GM21717 (cell line): ENCODE measurements around the gene LRRC4C.
"Not testable (repeated sequence)": the region's sequence is repeated elsewhere in the genome, so short reads cannot be mapped to it uniquely, and the experiment has no call there.

Experiments used
- ATAC-seq: cut with Tn5 transposase; IDR thresholded peaks from one replicate; pipeline ENCODE4 v1.9.1; 2021; ENCODE audit warnings: mild to moderate bottlenecking, moderate library complexity; ENCODE audit not compliant: unreplicated experiment

LRRC4C gene

GRCh38 chr11:41042688-41043087 is 416.8 kb downstream of the LRRC4C start:
- ATAC-seq: no peak

DNA sequence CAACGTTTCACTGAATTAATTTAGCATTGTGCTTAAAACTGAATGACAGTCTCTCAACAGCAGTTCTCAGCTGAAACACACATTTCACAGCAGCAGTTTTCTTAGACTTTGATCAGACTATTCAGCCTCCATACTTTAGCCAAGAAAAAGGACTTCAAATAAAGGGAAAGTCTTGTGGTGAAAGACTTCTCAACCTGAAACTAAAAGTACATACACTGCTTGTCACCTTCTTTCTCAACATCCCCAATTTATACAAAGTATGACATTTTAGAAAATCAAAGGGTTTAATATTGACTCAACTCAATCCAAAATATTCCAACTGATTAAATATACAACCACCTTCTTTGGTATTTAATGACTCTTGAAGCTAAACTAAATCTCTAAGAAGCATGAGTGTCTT is 419.0 kb downstream of the LRRC4C start:
- no peak for ATAC-seq

- no peak for ATAC-seq
Observed at GRCh38 chr11:41039592-41039991, 419.9 kb downstream of the LRRC4C start.

DNA sequence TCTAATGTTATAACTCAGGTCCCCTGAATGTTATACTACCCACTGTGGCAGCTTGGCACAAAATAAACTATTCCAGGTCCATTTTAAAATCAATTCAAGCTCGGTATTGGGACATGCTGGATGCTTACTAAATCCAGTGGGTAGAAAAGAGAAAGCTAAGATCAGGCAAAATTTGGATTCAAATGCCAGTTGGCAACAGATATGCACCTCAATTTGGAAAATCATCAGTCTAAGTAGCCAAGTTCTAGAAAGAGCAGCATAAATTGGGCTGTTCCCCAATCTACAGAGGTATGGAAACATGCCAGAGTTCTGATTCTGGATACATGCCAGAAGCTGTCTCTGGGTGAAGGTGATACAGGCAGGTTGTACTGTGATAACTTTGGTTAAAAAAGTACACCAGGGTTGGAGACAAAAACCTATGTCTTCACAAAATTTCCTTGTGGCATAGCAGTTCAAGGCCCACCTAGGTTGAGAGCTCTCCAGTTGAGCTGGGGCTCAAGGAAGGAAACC is 427.8 kb downstream of the LRRC4C start:
- no peak for ATAC-seq

- ATAC-seq: no peak
Observed at GRCh38 chr11:41020259-41020658, 439.2 kb downstream of the LRRC4C start.

- ATAC-seq: not testable (repeated sequence)
Observed at GRCh38 chr11:41019666-41020065, 439.8 kb downstream of the LRRC4C start.

DNA sequence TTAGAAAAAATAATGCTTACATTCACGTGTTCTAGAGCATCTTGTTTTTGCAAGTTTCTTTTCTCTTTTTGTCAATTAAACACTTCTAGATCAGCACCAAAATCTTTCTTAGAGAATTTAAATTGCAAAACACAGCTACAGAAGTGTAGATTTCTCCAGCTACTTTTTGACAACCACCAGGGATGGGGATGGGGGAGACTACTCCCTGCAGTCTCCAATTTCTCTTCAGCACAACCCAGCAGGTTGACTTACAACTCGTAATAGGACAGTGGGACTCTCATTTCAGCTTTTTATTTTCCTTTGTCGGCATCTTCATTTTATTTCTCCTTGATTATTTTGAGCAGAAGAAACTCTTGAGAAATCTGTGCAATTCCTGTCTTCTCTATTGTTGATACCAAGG is 441.2 kb downstream of the LRRC4C start:
- ATAC-seq: no peak

GRCh38 chr11:41010361-41011050 is 448.9 kb downstream of the LRRC4C start:
- ATAC-seq: no peak

GRCh38 chr11:41005986-41006385 is 453.5 kb downstream of the LRRC4C start:
- ATAC-seq: no peak

- ATAC-seq: no peak
Observed at GRCh38 chr11:41003339-41004282, 455.8 kb downstream of the LRRC4C start.

DNA sequence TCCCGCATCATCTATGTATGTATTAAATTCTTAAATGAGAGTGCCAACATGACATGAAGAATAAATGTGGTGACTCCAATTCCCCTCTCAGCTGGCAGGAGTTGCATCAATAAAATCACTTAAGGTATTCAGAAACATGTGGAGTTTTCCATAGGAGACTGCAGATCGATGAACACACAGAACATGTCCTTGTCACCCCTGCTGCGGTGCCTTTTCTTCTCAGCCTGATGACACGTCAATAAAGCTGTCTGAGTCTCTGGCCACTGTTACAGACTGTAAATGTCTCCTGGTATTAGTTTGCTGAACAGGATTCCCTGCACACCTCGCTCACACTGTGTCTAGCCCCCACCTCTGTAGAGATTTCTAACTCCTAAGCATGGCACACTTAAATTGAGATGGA is 460.5 kb downstream of the LRRC4C start:
- no peak for ATAC-seq

GRCh38 chr11:40987776-40988435 is 471.5 kb downstream of the LRRC4C start:
- no peak for ATAC-seq

DNA sequence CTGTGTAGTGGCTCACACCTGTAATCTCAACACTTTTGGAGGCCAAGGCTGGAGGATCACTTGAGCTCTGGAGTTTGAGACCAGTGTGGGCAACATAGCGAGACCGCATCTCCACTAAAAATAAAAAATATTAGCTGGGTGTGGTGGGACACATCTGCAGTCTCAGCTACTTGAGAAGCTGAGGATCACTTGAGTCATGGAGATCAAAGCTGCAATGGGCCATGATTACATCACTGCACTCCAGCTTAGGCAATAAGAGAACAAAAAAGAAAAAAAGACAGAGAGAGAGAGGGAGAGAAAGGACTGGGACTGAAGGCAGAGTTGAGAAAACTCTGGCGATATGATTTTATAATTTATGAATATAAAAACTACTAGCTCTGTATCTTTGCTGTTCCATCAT is 473.1 kb downstream of the LRRC4C start:
- ATAC-seq: no peak

- no peak for ATAC-seq
Observed at GRCh38 chr11:40975076-40975475, 484.4 kb downstream of the LRRC4C start.

DNA sequence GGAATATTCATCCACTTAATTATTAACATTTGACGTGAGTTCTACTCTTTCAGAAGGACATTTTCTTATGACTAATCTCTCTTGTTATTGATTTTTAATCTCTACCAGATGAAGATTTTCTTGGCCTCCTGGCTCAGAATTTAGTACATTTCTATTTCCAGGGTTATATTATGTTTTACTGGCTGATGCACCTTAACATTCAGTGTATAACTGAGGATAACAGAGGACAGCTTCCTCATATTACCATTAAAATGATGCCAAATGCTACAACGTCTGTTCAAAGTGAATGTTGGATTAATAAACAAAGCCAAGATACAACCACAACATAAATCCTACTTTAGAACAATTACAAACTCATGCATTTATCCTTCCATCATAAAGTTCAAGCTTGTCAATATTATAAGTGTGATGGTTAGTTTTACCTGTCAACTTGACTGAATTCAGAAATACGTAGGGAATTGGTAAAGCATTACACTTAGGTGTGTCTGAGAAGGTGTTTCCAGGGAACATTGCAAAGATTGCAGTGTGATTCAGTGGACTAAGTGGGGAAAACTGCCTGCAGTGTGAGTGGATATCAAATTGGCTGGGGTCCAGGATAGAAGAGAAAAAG is 485.2 kb downstream of the LRRC4C start:
- ATAC-seq: no peak

DNA sequence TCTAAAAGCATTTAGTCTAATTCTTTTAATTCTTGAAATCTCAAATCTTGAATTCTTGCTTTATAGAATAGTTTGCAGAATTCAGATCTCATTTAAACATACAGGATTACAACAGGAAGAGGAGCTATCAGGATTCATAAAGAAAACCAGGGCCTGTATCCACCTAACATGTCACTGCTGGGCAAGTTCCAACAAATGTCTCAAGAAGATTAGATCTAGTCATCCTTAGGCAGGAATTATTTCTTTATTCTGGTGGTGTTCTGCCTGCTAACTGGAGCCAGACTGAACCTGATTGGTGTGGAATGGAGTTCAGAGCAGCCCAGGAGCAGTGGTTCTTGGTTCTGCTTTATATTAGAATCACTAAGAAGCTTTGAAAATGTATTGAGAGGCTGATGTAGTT is 500.7 kb downstream of the LRRC4C start:
- no peak for ATAC-seq

DNA sequence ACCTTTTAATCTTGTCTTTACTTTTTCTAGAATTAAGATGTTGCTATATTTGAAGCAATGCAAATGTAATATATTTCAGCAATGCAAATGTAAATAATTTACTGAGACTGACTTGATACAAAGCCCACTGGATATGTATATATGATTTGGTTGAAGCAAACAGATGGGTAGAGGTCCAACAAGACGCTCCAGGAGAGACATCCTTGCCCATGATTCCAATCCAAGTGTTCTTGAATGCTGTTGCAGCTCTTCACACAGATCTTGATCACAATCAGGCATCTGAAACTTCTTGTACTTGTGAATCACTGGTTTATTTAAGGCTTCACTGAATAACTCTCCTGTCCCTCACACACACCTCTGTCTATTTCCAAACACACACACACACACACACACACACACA is 507.0 kb downstream of the LRRC4C start:
- ATAC-seq: no peak

DNA sequence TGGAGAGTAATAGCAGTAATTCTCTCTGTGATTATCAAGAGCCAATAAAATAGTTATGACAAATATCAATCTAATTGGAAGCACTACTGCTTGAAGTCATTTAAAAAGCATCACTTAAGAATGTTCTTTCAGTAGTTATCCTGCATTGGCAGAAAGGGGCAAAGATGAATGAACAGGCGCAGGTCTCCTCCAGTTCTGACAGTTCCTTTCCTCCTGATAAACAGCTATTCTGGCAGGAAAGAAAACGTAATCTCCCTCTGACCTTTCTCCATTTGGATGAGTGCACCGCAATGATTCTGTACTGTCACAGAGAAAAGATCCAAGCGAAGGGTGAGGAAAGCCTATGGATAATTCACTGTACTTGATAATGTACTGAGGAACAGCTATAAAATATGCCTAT is 521.5 kb downstream of the LRRC4C start:
- no peak for ATAC-seq

GRCh38 chr11:40924915-40925314 is 534.5 kb downstream of the LRRC4C start:
- ATAC-seq: no peak

DNA sequence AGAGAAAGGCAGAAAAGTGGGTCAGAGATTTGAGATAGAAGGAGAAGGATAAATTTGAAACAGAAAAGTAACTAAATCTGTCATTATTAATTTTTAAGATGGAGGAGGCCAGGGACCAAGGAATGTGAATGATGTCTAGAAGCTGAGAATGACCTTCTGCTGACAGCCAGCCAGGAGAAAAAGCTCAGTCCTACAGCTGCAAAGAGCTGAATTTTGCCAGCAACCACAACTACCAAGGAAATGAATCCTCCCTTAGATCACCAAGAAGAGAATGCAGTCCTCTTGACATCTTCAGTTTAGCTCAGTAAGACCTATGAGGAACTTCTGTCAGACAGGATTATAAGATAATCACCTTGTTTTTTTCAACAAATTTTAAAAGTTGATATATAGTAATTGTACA is 538.2 kb downstream of the LRRC4C start:
- ATAC-seq: no peak

DNA sequence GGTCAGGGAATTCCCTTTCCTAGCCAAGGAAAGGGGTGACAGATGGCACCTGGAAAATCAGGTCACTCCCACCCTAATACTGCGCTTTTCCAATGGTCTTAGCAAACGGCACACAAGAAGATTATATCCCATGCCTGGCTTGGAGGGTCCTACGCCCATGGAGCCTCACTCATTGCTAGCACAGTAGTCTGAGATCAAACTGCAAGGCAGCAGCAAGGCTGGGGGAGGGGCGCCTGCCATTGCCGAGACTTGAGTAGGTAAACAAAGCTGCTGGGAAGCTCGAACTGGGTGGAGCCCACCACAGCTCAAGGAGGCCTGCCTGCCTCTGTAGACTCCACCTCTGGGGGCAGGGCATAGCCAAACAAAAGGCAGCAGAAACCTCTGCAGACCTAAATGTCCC is 548.7 kb downstream of the LRRC4C start:
- ATAC-seq: not testable (repeated sequence)
